ENCODE results near the gene HOXC10.

HOXC10 gene

DNA sequence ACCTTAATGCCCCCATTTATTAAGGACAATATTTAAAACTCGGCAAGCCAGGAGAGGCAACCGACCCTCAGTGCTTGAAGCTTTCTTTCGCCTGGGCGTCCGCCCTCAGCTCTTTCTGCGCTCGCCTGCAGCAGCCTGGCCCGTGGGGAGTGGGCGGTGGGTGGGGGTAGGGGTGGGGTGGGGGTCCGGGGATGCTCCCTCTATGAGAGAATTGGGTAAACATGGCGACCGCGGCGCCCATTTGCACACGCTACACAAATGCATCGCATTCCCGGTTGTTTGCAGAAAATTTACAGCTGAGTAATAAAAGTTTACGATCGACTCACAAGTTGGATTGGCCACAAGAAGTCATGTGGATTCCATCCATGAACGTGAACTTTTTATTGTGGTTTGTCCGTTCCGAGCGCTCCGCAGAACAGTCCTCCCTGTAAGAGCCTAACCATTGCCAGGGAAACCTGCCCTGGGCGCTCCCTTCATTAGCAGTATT is 31.6 kb downstream of the HOXC10 start:
- no peak for DNase-seq (ENCODE audit: low read depth, low spot score)

DNA sequence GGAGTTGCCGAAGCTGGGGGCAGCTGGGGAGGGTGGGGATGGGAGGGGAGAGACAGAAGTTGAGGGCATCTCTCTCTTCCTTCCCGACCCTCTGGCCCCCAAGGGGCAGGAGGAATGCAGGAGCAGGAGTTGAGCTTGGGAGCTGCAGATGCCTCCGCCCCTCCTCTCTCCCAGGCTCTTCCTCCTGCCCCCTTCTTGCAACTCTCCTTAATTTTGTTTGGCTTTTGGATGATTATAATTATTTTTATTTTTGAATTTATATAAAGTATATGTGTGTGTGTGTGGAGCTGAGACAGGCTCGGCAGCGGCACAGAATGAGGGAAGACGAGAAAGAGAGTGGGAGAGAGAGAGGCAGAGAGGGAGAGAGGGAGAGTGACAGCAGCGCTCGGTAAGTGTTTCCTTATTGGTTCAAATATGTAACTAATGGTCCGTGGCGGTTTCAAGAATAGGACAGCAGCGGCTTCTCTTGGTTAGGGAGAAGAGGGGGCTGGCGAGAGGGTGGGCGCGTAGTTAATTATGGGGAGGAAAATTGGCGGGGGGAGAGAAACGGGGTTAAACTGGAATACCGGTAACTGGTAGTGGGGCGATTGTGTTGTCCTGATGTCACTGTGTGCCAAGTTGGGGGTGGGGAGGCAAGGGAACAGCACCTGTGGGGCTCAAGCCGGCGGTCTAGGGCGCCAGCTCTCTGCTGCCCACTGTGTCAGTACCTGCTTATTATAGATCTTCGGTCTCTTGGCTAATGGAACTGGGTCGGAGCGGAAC is 32.3 kb downstream of the HOXC10 start:
- DNase-seq (ENCODE audit: low read depth, low spot score) = no peak

DNA sequence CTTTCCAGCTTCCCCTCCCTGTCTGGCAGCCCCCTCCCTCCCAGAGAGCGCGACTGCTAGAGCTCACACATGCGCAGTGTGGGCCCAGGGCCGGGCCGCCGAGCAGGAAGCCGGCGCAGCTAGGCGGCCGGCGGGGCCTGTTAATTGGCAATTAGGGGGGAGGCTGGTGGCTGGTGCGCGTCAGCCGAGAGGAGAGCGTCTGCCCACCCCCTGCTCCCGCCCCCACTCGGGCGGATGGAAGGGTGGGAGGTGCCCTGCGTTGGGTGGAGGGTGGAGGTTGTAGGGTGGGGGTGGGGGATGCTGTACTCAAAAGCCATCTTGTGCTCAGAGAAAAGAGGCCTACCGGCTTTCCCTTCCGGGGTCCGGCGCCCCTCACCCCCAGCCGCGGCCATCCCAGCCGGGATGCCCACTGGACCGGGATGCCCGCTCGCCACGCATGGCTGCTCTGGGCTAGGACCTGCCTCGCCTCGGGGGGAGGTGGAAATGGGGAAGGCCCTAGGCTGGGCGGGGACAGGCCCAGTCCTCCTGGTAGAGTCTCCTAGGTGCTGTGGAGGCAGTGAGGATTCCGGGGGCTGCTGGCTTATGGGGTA is 33.0 kb downstream of the HOXC10 start:
- DNase-seq (ENCODE audit: low read depth, low spot score) = no peak

DNA sequence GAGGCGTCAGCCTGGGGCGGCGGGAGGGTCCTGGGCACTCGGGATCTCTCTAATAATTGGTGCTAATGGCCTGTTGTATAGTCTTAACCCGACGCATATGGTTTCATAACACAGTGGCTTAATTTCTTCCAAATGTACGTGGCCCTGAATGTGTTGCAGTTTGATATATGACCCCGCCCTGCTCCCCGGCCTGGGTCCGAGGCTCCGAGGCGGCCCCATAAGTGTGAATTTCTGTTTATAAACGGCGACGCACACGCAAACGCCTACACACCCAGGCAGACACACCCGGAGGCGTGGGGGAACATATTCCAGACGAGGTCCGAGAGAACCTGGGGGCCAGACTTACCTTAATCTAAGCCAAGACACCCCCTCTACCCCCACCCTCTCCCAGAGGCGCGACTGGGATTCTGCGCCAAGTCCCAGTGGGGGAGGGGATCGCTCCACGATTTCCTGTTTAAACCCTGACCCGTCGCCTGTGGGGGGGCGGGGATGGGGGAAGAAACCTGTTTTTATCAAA is 33.6 kb downstream of the HOXC10 start:
- DNase-seq (ENCODE audit: low read depth, low spot score) = no peak

DNA sequence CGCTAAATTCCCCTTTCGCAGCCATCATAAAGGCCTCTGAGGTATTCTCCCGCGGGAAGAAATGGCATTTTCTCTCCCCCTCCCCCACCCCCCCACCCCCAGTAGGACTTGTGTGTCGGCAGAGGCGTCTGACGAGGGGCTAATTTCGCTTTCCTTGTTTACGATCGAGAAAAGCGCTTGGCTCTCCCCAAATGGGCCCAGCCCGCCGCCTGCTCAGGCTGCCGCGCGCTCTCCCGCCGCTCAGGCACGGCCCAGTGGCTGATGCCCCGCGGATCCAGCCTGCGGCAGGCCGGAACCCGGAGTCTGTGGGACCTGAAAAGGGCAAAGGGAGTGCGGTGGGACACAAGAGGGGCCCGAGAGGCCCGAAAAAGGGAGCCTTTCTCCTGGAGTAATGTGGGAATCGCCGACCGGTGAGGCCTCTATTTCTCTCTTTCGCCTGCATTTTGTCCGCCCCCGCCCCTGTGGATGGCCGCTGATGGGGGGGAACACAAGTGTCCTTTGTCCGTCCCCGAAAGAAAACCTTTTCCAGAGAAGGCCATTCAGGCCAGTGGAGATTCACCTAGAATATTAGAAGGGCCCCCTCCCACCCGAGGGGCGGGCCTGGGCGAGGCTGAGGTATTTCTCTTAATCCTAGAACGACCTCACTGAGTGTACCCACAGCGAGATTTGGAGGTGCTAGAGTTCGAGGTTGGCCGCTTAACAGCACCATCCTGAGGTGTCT is 34.3 kb downstream of the HOXC10 start:
- no peak for DNase-seq (ENCODE audit: low read depth, low spot score)

DNA sequence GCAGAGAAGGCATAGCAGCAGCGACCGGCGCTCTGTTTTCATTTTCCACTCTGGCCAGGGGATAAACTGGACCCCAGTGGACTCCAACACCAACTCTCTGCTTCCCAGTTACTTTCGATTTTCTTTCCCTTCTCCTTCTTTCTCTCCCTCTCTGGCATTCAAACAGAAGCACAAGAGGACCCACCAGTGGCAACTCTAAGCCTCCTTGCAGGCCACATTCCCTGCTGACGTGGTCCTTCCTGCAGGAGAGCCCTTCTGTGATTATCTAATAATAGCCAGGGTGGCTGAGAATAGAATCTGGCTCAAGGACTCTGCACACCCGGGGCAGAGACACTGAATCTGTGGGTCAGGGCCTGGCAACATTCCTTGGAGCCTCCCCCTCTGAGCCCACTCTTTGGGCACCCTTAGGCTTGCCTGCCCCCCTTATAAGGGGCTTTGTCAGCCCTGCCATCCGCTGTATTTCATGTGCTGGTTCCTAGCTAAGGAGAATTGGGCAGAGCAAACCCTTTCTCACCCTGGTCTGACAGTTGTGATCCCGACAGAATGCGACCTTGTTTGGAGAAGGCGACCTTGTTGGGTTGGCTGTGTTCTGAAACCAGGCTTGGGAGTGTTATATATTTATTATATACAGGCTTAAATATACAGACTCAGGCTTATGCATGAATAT is 35.1 kb downstream of the HOXC10 start:
- no peak for DNase-seq (ENCODE audit: low read depth, low spot score)

DNA sequence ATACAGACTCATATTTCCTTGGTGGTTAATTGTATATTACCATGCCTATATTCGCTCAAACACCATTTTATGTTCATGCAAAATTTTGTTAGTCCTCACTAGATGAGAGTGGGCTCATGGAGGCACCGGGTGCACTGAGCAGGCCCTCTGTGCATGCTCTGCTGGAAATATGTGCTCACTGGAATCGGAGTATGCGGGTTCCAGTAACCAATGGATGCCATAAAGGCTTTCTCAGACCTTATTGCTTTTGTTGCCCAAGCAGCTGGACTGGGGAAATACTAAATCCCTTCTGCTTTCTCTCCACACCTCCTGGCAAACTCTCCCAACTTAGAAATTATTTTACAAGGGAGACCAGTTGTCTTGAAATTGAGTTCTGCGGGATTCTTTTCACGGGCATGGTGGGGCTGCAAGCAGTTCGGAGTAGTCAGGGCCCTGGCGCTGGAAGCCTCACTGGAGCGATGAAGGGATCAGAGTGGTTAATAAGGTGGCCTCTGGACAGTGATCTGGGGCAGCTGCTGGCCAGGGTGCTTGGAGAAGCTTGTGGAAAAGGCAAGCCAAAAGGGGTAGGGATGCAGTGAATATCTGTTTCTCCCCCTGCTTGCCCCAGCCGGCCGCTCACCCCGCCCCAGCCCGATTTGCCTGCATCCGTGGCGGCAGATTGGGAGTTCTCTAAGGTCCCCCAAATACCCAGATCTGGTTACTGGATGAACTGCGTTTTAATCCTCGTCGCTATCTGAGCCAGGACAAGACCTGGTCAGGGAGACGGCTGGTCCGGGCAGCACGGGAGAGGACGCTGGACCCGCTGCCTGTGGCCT is 35.9 kb downstream of the HOXC10 start:
- DNase-seq (ENCODE audit: low read depth, low spot score) = no peak

DNA sequence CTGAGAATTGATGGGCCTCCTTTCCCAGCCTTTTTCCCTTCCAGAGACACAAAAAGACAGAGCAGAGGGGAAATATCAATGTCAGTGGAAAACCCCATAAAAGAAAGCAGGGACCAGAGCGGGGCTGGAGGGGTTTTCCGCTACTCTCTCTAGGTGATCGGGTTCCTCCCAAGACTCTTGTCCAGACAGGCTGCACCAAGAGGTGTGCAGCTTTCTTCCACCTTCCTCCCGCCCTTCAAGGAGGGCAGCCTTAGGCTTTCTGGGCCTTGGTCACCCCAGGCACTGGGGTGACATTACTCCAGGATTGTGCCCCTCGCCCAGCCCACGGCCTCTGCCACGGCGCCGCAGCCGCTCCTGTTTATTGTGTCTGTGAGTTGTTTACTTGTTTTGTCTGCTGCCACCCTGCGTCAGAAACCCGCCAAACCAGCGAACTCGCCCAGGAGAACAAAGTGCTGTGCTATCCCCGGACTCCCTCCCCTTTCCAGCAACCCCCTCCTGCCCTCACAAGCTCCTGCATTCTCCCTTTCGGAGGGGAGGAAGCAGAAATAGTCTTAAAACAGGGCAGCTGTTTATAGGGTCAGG is 36.6 kb downstream of the HOXC10 start:
- DNase-seq (ENCODE audit: low read depth, low spot score) = no peak

DNA sequence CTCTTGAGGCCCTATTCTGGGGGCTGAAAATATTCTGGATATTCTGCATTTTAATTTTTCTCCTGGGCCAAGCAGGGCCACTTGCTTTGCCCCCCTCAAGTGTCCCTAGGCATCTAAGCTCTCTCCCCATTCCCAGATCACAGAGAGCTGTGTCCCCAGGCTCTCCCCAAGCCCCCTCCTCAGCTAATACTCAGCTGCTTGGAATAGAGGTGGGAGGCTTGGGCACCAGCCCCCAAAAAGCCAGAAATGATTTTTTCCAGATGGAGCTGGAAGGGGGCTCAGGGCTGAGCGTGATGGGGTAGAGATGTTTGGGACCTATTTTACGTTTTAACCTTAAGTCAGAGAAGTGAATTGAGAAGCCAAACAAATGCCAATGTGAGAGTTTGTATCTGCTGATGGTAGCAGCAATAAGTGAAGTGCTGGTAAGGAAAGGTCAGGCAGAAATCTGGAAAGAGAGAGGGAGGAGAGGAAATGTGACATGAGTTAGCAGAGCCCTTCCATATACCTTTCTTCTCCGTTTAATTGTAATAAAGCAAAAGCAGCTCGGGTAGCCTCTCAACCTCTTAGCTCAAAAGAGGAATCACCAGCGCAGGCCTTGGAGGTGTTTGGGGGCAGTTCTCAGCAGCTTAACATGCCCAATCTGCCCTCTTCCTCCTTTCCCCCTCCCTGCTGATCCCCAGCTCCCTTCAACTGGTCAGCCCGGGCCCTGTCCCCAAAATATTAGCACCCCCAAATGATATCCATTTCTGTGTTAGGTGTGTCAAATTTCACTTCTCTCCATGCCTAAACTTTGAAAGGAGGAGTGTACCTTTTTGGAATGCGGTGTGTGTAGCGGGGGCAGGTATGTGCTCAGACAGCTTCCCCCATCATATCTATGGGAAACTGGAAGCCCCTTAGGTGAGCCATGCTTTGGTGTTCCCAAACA is 38.3 kb downstream of the HOXC10 start:
- DNase-seq (ENCODE audit: low read depth, low spot score) = no peak

DNA sequence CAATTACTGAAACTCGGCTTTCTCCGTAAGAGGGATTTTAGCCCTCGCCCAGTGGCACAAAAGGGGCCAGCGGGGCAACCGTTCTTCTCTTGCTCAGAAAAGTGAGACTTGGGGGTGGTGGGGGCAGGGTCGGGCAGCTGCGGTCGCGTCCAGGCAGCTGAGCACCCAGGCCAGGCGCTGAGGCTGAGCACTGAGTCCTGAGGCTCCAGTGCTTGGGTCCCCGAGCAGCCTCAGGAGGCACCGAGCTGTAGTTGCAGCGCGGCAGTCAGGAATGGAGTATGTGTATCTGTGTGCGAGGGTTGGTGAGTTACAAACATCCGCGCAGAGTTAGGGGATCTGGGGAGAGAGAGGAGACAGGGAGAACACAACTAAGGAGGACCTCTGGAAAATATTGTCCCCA is 39.2 kb downstream of the HOXC10 start:
- DNase-seq (ENCODE audit: low read depth, low spot score) = no peak

DNA sequence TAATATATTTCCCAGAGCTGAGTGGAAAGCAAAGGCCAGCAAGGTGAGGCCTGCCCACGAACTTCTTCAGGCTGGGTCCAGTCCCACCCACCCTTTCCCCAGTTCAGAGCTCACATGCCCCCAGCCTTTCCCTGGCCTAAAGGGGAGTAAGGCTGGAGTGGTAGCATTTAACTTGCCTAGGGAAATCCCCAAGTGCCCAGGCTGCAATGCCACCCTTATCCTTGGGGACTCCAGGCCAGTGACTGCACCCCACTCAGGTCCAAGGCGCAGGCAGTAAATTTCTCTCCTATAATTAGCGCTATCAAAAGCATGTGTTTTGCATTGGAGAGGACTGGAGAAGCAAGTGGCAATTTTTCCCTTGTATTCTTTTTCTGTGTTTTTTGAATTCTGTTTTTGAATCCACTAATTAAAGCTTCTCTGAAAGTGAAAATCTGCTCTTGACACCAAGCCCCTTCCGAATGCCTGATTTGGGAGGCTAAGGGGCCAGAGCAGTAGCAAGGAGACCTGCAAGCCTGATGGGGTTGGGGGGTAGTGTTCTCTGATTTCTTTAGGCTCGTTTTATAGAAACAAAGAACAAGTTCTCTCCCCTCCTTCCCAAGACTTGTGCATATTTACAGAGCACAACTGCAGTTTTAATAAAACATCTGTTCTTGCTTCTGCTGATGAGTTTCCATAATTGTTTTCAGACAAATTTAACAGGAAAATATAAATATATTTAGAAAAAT is 39.8 kb downstream of the HOXC10 start:
- DNase-seq (ENCODE audit: low read depth, low spot score) = no peak

DNA sequence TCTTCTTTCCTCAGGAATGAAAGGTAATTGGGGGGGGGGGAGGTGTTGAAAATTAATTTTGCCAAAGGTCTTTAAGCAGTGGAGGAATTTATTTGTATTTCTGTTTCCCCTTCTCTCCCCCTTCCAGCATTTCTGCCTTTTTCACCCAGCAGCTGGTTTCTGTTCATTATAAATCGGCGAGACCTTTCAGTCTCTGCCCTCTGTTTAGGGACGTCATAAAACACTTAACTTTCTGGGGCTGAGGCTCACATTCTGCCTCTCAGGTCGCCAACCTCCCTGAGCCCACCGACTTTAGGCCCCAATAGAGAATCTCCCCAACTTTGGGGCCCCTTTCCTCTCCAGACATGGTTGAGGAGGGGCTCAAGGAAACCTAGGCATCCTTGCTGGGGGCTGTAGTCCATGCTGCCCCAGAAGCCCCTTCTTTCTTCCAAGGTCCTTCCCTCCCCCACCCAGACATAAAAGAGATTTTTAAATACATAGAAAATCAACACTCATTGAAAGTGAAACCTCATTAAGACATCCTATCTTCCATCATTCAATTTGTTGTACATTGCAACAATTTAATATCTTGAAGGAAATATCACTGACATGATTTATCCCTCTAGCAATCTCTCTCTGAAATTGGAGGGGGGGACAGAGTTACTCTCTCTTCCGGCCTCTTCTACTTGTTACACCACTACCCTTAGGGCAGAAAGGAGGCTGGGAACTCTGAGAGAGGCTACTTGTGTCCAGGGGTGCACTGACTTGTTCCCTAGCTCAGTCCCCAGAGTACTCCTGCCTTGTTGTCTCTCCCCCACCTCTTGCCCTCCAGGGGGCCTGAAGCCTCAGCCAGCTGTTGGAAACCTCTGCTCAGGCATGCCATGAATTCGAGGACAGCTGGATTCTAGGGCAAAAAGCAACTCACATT is 40.8 kb downstream of the HOXC10 start:
- DNase-seq (ENCODE audit: low read depth, low spot score) = no peak

DNA sequence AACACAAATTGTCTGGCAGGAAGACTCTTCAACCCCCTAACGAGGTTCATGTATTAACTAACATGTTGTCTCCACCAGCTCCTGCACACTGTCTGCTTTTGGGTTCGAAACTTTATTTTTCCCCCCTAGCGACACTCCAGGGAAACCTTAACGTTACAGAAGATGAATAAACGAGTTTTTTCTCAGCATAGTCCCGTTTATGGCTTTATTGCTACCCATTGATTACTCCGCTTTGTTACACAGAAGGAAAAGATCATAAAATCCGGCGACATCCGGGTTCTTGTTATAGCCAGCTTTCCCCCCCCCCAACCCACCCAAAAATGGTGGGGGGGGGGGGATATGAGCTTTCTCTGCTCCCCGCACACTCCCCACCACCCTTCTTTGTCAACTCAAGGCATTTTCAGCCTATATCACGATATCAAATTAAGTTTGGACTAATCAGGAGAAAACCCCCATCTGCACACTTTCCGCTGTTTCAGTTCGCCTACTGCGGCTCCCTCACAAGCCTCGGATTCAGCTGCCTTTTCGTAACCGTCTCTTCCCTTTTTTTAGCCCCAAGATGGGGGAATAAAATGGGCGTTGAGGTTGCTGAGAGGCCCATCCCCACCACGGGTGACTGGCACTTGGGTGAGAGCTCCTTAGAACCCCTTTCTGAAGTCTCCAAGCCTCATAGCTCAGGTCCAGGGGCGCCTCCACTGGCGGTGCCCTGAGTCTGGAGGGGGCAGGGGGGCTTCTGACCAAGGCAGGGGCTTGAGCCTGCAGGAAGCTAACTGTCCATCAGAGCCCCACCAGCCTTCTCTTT is 41.9 kb downstream of the HOXC10 start:
- DNase-seq (ENCODE audit: low read depth, low spot score) = no peak

DNA sequence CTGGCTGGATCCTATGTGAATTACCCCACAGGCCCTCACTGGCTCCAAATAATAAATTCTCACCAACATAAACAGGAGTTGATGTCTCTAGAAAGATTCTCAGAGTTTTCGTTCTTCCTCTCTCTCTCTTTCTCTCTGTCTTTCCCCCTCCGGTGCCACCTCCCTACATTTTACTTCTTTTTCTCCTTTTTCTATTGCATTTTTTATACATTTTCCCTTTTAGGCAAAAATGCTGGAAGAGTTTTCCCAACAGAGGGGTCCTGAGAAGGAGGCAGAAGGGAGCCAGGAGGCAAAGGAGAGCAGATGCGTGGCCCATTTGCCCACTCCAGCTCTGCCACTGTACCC is 42.5 kb downstream of the HOXC10 start:
- DNase-seq (ENCODE audit: low read depth, low spot score) = no peak

DNA sequence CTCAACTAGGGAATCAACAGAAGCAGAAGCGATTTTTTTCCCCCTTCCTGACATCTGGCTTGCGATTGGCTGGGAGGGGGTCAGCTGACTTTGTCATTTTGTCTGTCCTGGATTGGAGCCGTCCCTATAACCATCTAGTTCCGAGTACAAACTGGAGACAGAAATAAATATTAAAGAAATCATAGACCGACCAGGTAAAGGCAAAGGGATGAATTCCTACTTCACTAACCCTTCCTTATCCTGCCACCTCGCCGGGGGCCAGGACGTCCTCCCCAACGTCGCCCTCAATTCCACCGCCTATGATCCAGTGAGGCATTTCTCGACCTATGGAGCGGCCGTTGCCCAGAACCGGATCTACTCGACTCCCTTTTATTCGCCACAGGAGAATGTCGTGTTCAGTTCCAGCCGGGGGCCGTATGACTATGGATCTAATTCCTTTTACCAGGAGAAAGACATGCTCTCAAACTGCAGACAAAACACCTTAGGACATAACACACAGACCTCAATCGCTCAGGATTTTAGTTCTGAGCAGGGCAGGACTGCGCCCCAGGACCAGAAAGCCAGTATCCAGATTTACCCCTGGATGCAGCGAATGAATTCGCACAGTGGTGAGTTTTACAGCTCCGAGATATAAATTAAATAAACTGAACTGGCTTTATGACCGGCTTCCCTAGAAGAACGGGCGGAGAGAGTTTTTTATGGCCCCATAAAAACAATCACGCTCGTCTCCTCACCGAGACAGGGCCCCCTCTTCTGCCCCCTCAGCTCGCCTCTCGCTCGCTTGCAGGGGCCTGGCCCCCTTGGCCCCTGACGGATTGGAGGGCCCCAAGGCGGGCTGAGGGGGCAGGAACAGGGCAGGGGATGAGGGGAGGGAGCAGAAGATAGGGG is 43.6 kb downstream of the HOXC10 start, which contains the start of gene HOXC6:
Gene HOXC6, plus strand, starts transcription at position 127 of the 888 bp plus-strand sequence. Its CDS starts 82 bp downstream, at position 209.
- no peak for DNase-seq (ENCODE audit: low read depth, low spot score)

Data from brain pericyte (primary cell).